Measurements from ENCODE around the gene PRPF19. TPM values are rescaled to one million over a fixed set of nuclear protein-coding genes. Genes with fewer than 3 reads are reported as not detected.

Gene PRPF19
- total and polyA plus RNA-seq, 2 of the 8 experiments (the other 6 are each of a cell fraction or from before 2014, with no cell fraction given), result 107 to 141 TPM

- no peak for DNase-seq (ENCODE audit: low read depth in 1 of 2, low spot score in 2 of 2)
Observed at GRCh38 chr11:60879971-60880588, 26.3 kb downstream of the PRPF19 start.

More at GRCh38 chr11:60879971-60880588, 26.3 kb downstream of the PRPF19 start:
- WGBS, 2 experiments (ENCODE audit: extremely low coverage in 1 of 2, insufficient coverage in 1 of 2, insufficient read length in 1 of 2, insufficient replicate concordance in 2 of 2, low coverage in 1 of 2, low lambda C conversion rate in 2 of 2, missing lambda C conversion rate in 1 of 2), result 89% methylated on average over 5 of the region's 5 CpGs; no CpG with 5 or more reads in 1 of the 2 experiments
- Histone ChIP-seq H3K23ac (ENCODE audit: insufficient read length) (no peak overlapping the region), H3K79me2 (ENCODE audit: control insufficient read depth in 1 of 2, insufficient read depth in 2 of 2, low read length in 2 of 2) (no peaks in the 10 kb centered on the region), H2BK15ac (ENCODE audit: low read length) (no peak overlapping the region), H3K18ac (ENCODE audit: extremely low read depth, low read length) (no peak overlapping the region), H4K5ac (ENCODE audit: insufficient read length, low read depth, low read length) (no peak overlapping the region), H3K36me3 (ENCODE audit: control insufficient read depth in 2 of 4, insufficient read depth in 4 of 4, low read length in 3 of 4) (peaks cover 0 to 5% (median 0%) of the 10 kb centered on the region in 4 experiments; a peak in 2 of 8 replicates), H2BK5ac (ENCODE audit: low read depth, low read length) (no peak overlapping the region), H3K14ac (ENCODE audit: insufficient read length) (no peak overlapping the region), H2AFZ (ENCODE audit: low read length) (no peak overlapping the region), H2BK12ac (ENCODE audit: low read depth, low read length) (no peak overlapping the region), H3K56ac (replicated peaks; ENCODE audit: insufficient read length, low read depth, low read length) (no peak overlapping the region), H3K4ac (replicated peaks; ENCODE audit: insufficient read length, low read depth, low read length) (no peak overlapping the region), H3K4me1 (replicated peaks in 1 of 4; ENCODE audit: control insufficient read depth in 3 of 4, insufficient read depth in 4 of 4, low read length in 3 of 4) (no peaks in the 10 kb centered on the region), H2BK20ac (ENCODE audit: low read length) (no peak overlapping the region), H4K8ac (ENCODE audit: extremely low read depth, insufficient read depth, low read length) (no peak overlapping the region), H2AK5ac (ENCODE audit: low read depth, low read length) (no peak overlapping the region), H3K27ac (ENCODE audit: low read depth, low read length) (no peak overlapping the region), H2BK120ac (replicated peaks; ENCODE audit: low read depth, low read length) (no peak overlapping the region), H3K27me3 (replicated peaks in 1 of 4; ENCODE audit: control insufficient read depth in 3 of 4, extremely low read depth in 1 of 4, insufficient read depth in 3 of 4, low read length in 3 of 4) (no peaks in the 10 kb centered on the region), H3K79me1 (ENCODE audit: low read depth, low read length) (no peaks in the 10 kb centered on the region), H3K23me2 (ENCODE audit: low read depth, low read length) (no peaks in the 10 kb centered on the region), H4K20me1 (replicated peaks in 1 of 2; ENCODE audit: control insufficient read depth in 1 of 2, insufficient read depth in 2 of 2, low read length in 2 of 2) (no peaks in the 10 kb centered on the region), H3K9me3 (ENCODE audit: insufficient read depth in 2 of 2, low read depth in 1 of 2, low read length in 1 of 2) (no peaks in the 10 kb centered on the region), H3K9ac (replicated peaks in 1 of 4; ENCODE audit: extremely low read depth in 1 of 4, low read depth in 3 of 4, low read length in 3 of 4) (no peak overlapping the region), H4K91ac (replicated peaks; ENCODE audit: insufficient read length, low read length) (no peak overlapping the region), H3K4me3 (ENCODE audit: extremely low read depth in 1 of 4, insufficient read depth in 2 of 4, low read depth in 3 of 4, low read length in 4 of 4) (no peak overlapping the region), H3K4me2 (ENCODE audit: insufficient read depth in 1 of 2, low read depth in 2 of 2, low read length in 2 of 2) (no peak overlapping the region)
- no peak for FAIRE-seq
- ChIA-PET CTCF (ENCODE audit: partially characterized antibody) (interaction anchor here (1.2 to 3.9 kb wide), 3 partner anchors 8 to 49 kb away, joined by 3 to 22 read pairs (median 3); no protein-coding TSS in a partner anchor), POLR2A (ENCODE audit: partially characterized antibody) (interaction anchor here (0.9 to 1.5 kb wide), 4 partner anchors 9 to 13 kb away, joined by 3 to 4 read pairs (median 3); partner anchors contain the start of gene ZP1)
